GM19238 (cell line): ENCODE results near the gene TMEM218.
"Not testable (repeated sequence)": the region's sequence is repeated elsewhere in the genome, so short reads cannot be mapped to it uniquely, and the experiment has no call there.

Experiments used
- DNase-seq: peaks from one replicate; pipeline ENCODE4 v3.0.0; 2011; ENCODE audit warnings: low spot score; ENCODE audit not compliant: insufficient read length

TMEM218 gene

GRCh38 chr11:125090816-125091215 lies 20.6 kb downstream of the TMEM218 start:
- DNase-seq, result no peak

DNA sequence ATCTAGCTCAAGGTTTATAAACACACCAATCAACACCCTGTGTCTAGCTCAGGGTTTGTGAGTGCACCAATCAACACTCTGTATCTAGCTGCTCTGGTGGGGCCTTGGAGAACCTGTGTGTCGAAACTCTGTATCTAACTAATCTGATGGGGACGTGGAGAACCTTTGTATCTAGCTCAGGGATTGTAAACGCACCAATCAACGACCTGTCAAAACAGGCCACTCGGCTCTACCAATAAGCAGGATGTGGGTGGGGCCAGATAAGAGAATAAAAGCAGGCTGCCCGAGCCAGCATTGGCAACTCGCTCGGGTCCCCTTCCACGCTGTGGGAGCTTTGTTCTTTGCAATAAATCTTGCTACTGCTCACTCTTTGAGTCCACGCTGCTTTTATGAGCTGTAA lies 21.3 kb downstream of the TMEM218 start:
- DNase-seq, result not testable (repeated sequence)

DNA sequence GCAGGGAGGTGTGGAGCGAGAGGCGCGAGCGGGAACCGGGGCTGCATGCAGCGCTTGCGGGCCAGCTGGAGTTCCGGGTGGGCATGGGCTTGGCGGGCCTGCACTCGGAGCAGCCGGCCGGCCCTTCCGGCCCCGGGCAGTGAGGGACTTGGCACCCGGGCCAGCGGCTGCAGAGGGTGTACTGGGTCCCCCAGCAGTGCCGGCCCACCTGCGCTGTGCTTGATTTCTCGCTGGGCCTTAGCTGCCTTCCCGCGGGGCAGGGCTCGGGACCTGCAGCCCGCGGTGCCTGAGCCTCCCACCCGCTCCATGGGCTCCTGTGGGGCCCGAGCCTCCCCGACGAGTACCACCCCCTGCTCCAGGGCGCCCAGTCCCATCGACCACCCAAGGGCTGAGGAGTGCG lies 21.9 kb downstream of the TMEM218 start:
- not testable (repeated sequence) for DNase-seq

GRCh38 chr11:125088576-125089455 lies 22.6 kb downstream of the TMEM218 start:
- no peak for DNase-seq

DNA sequence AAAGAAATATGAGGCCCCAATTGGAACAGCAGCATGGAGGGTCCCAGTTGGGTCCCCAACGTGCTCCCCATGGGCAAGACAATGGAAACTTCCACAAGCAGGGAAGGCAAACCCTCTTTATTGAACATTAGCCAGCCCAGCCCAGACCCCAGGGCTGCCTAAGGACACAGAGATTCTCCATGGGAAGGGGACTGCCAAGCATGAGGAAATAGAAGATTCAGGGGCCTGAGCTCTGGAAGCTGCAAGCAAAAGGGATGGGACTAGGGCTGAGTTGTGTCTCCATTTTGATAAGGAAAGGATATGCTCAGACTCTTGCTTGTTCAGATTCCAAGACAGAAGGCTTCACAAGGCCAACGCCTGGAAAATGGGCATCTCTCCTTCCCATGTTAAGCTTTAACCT lies 23.3 kb downstream of the TMEM218 start:
- no peak for DNase-seq

DNA sequence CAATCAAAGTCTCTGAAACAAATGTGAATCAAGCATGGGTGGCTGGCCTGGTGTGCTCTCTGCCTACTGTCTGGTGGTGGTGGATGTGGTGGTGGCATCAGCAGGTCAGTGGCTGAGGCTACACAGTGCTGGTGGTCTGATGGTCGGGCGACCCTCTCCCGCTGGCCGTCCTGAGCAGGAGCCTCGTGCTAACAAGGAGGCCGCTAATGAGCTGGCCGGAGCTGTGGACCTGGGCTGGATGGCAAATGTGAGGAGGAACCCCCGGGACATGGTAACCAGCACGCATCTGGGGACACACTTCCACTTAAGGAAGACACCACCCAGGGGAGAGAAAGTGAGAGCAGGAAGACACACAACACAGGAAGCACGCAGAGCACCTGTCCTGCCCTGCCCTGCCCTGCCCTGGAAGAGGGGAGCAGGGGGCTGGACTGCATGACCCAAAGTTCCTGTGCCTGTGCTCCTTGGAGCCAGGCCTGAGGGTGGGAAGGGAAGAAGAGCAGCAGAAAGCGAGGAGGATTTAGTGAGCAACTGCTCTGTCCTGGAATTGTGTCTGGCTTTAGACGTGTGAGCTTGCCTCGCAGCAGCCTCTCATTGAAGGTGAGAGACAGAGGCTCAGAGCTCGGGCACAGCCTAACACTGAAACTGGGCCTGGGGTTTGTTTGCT lies 24.7 kb downstream of the TMEM218 start:
- DNase-seq, result no peak

- no peak for DNase-seq
These were observed 25.9 kb downstream of the TMEM218 start for GRCh38 chr11:125085301-125086081.

- DNase-seq, result no peak
These were observed 26.6 kb downstream of the TMEM218 start for GRCh38 chr11:125084761-125085231.

- DNase-seq, result no peak
These were observed 27.4 kb downstream of the TMEM218 start for GRCh38 chr11:125084057-125084416.

DNA sequence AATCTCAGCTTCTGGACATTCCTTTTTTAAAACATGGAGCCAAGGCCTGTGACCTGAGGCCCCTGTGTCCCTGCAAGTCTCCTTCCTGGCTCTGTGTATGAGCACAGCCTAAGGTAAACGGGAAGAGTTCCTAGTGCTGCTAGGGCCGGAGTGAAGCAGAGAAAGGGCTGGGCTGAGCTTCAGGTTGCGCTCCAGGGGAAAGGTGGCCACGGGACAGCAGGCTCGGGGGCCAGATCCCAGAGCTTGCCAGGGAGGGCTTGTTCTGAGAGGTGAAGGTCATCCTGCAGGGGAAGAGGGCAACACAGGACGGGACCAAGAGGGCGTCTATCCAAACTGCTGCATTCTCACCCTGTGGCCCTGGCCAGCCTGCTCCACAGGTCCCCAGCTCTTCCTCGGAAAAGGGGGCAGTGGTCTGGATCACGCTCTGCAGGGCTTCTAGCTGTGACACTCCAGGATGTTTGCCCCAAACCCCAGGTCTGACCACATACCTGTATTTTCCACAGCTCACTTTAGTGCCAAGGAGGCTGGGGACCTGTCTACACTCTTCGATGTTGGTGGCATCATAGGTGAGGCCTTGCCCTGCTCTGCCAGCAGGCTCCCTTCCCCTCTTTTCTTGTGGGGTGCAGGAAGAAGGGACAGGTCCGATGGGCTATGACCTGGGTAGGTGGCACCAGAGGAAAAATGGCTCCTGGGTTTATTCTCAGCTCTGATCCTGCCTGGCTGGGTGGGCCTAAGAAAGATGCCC lies 27.9 kb downstream of the TMEM218 start:
- DNase-seq, result no peak

DNA sequence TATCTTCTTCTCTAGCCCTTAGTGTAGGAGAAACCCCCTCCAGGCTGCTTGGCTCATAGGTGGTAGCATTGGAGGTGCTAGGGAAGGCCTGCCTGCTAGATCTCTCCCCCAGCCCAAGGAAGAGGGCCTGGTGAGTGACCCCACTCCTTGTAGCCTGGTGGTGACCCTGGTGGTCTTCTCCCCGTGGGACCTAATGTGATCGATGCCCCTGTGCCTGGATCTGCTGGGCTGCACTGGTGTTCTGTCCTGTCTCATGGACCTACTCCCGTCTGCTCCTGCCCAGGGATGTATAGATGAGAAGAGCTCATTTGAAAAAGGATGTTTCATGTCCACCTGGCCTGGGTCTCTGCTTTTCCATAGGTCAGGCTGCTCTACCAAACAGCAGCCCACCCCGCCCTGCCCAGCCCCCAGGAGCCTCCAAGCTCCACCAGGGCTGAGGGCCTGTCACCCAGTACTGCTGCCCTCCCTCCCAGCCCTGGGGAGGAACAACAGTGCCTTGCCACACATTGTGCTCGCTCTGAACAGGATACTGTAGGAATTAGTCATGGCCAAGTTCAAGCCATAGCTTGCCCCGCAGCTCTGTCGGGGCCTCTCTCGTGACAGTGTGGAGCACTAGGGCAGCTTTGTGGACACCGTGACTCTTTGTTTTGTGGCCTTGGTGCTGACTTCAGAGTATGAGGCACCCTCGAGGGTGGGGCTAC lies 28.7 kb downstream of the TMEM218 start:
- no peak for DNase-seq

DNA sequence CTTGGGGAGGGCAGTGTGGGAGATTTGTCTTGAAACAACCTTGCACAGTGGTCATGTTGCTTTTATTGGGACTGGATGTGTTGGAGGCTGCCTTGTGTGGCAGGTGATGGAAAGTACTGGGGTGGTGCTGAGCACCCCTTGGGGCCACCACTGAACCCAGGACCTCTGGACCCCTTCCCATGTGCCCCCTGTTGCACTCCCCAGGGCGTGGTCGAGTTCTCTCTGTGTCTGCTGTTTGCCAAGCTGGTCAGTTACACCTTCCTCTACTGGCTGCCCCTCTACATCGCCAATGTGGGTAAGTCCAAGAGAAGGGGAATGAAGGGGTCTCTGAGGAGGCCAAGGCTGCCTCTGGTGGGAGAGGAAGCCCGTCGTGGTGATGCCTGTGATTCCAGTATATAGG lies 29.4 kb downstream of the TMEM218 start:
- DNase-seq, result no peak

DNA sequence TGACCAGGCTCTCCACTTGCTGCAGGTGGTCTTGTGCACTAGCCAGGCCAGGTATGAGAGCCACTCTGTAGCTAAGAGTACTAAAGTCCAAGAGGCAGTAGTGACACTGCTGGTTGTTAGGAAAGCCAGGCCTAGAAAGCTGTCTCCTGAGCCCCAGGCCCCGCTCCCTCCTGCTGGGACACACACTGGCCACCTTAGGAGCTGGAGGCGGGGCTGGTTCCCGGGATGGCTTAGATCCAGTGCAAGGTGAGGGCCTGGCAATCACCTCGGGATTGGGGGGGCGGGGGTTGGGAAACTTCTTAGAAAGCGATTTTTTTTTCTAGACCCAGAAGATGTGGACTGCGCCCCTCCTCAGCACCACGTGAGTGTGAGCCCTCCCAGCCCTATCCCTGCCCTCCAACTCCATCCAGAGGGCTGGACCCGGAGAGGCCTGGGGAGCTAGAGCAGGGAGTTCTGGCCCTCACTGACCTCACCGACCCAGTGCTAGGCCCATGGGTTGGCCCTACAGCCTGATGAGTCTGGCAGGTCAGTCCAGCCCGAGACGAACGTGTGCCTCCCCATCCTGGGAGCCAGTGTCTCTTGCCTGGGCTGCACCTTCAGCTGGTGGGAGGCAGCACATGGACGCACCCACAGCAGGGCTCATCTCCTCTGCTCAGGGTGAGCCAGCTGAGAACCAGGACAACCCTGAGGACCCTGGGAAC lies 30.2 kb downstream of the TMEM218 start:
- no peak for DNase-seq

GRCh38 chr11:125080531-125080911 lies 30.9 kb downstream of the TMEM218 start:
- no peak for DNase-seq

- DNase-seq, result no peak
These were observed 31.4 kb downstream of the TMEM218 start for GRCh38 chr11:125079878-125080530.

- no peak for DNase-seq
These were observed 32.1 kb downstream of the TMEM218 start for GRCh38 chr11:125079151-125079877.

- DNase-seq, result no peak
These were observed 32.8 kb downstream of the TMEM218 start for GRCh38 chr11:125078516-125079140.

- DNase-seq, result no peak
These were observed 33.4 kb downstream of the TMEM218 start for GRCh38 chr11:125078016-125078415.
